Mesangial cell (primary cell): Measurements from ENCODE around the gene ELP1. TPM values are rescaled to one million over a fixed set of nuclear protein-coding genes. Genes with fewer than 3 reads are reported as not detected.

Source experiments
- total RNA-seq: library from RNA; depleted of rRNA; stranded (reverse); fragments of >200 nt; gene quantifications from 2 replicates; pipeline ENCODE4 v1.2.3, GENCODE V29; 2015

The ELP1 gene
- 15.8 and 22.5 TPM in 2 replicates for total RNA-seq

GRCh38 chr9:108933718-108934322 lies at the start of gene ELP1:
Gene ELP1, minus strand, starts transcription at chr9:108934124. Its CDS starts 2,978 bp downstream, at chr9:108931146.

GRCh38 chr9:108934323-108934893 lies 484 bp upstream of the ELP1 start, which contains the start of gene ABITRAM:
Gene ABITRAM, plus strand, starts transcription at chr9:108934400. Its CDS starts 87 bp downstream, at chr9:108934487.

GRCh38 chr9:108861997-108862396 lies 71.9 kb downstream of the ELP1 start, which contains the start of gene ACTL7A:
Gene ACTL7A, plus strand, starts transcription at chr9:108862266. Its CDS starts 57 bp downstream, at chr9:108862323.

GRCh38 chr9:108855888-108856287 lies 78.0 kb downstream of the ELP1 start, which contains the start of gene ACTL7B:
Gene ACTL7B, minus strand, starts transcription at chr9:108855986. Its CDS starts 56 bp downstream, at chr9:108855930.

Other genes with a start within 250 kb of the ELP1 start
- gene ACTL7B, start 78.1 kb downstream of the ELP1 start, total RNA-seq: not detected in 2 replicates
- gene ACTL7A, start 71.9 kb downstream of the ELP1 start, total RNA-seq: not detected in 2 replicates
- 4.1 and 6.0 TPM in 2 replicates for gene ABITRAM, start 276 bp upstream of the ELP1 start, total RNA-seq
- gene CTNNAL1, start 79.4 kb upstream of the ELP1 start, total RNA-seq: 39.7 and 86.4 TPM in 2 replicates
- gene TMEM245, start 185.8 kb upstream of the ELP1 start, total RNA-seq: 50.4 and 61.5 TPM in 2 replicates
- gene FRRS1L, start 233.1 kb upstream of the ELP1 start, total RNA-seq: 0.33 and 0.89 TPM in 2 replicates